Chondrocyte (in vitro differentiated cells): ENCODE results near the gene KREMEN1. TPM values are rescaled to one million over a fixed set of nuclear protein-coding genes. Genes with fewer than 3 reads are reported as not detected.

Experiments
- DNase-seq: peaks from one replicate; pipeline ENCODE4 v3.0.0; 2021; ENCODE audit warnings: mixed read lengths, low spot score
- H3K27ac Mint-ChIP-seq: one replicate; pipeline ENCODE4 v1.8.0; 2021; ENCODE audit warnings: mild to moderate bottlenecking, moderate library complexity, mixed read lengths; ENCODE audit not compliant: unreplicated experiment
- H3K27me3 Mint-ChIP-seq: 2 replicates; pipeline ENCODE4 v1.8.0; 2021; ENCODE audit warnings: low read depth, mixed read lengths
- H3K36me3 Mint-ChIP-seq: 2 replicates; pipeline ENCODE4 v1.8.0; 2021; ENCODE audit warnings: low read depth, mixed read lengths
- H3K4me1 Mint-ChIP-seq: 2 replicates; pipeline ENCODE4 v1.8.0; 2021; ENCODE audit warnings: low read depth, mild to moderate bottlenecking, mixed read lengths
- H3K4me3 Mint-ChIP-seq: one replicate; pipeline ENCODE4 v1.8.0; 2021; ENCODE audit warnings: mild to moderate bottlenecking, moderate library complexity, mixed read lengths; ENCODE audit not compliant: unreplicated experiment
- H3K9me3 Mint-ChIP-seq: 2 replicates; pipeline ENCODE4 v1.8.0; 2021; ENCODE audit warnings: low read depth, mixed read lengths
- total RNA-seq: library from RNA; stranded (reverse); gene quantifications from 3 replicates; pipeline ENCODE4 v1.2.1, GENCODE V29; 2021
- TF ChIP-seq, protein P1 (sequence below): fragments of 200-600 bp; sonication (generic); IDR thresholded peaks from 2 replicates; pipeline ENCODE4 v1.5.0; 2021; ENCODE audit warnings: antibody characterized with exemption, mild to moderate bottlenecking, moderate library complexity

The KREMEN1 gene
- total RNA-seq, 1 donor from 2014 or later: 7.3 TPM

DNA sequence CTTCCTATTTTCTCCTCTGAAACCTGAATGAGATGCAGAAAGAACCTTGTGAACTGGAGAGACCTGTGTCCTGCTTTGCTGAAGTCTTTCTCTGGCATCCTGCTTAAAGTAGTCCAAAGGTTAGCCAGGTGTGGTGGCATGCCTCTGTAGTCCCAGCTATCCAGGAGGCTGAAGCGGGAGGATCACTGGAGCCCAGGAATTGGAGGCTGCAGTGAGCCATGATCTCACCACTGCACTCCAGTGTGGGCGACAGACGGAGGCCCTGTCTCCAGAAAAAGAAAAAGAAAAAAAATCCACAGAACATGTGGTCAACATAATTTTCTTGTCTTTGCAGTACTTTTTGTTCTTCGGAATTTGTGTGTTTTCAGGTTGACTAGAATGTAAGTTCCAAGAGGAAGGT is 2.3 kb upstream of the KREMEN1 start:
- Mint-ChIP-seq H3K4me3 (peak overlapping the region; percentile 61), H3K27ac (no peak overlapping the region), H3K36me3 (no peaks in the 10 kb centered on the region), H3K9me3 (no peaks in the 10 kb centered on the region), H3K27me3 (peaks cover 10% of the 10 kb centered on the region), H3K4me1 (peaks cover 15% of the 10 kb centered on the region)
- DNase-seq: no peak
- TF ChIP-seq, protein P1, sequence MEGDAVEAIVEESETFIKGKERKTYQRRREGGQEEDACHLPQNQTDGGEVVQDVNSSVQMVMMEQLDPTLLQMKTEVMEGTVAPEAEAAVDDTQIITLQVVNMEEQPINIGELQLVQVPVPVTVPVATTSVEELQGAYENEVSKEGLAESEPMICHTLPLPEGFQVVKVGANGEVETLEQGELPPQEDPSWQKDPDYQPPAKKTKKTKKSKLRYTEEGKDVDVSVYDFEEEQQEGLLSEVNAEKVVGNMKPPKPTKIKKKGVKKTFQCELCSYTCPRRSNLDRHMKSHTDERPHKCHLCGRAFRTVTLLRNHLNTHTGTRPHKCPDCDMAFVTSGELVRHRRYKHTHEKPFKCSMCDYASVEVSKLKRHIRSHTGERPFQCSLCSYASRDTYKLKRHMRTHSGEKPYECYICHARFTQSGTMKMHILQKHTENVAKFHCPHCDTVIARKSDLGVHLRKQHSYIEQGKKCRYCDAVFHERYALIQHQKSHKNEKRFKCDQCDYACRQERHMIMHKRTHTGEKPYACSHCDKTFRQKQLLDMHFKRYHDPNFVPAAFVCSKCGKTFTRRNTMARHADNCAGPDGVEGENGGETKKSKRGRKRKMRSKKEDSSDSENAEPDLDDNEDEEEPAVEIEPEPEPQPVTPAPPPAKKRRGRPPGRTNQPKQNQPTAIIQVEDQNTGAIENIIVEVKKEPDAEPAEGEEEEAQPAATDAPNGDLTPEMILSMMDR: no peak

DNA sequence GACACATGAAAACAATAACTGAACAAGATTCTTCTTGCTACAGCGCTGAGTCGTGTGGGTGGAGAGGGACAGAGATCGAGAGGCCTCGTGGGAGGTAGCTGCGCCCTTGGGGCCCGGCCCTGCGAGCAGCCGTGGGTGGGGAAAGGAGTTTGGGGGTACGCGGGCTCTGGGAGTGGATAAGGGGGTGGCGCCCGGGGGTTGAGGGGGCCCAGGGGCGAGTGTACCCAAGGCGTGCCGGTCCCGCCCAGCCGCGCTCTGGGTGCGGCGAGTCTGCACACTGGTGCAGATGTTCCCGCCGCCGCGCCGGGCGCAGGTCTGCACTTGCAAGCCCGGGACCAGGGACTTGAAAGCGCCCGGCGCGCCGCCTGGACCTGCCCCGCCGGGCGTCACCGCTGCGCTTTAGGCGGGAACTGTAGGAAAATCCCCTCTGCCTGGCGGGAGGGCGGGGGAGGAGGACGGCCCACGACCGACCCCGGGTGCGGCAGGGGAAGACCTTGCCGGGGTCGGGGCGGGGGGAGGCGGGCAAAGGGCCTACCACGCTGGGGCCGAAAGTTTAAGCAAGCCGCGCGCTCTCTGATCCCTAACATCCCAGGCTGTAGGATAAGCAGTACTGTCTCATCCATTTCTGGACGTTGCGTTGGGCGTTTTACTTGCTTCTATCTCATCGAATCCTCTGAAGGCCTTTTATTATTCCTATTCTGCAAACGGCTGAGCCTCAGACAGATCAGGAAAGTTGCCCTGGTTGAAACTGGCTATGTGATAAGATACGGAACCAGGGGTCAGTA is 1.4 kb upstream of the KREMEN1 start:
- peaks cover 10% of the 10 kb centered on the region for H3K27me3 Mint-ChIP-seq
- H3K4me3 Mint-ChIP-seq: peak overlapping the region; percentile 69
- no peak overlapping the region for H3K27ac Mint-ChIP-seq
- peaks cover 15% of the 10 kb centered on the region for H3K4me1 Mint-ChIP-seq
- TF ChIP-seq, protein P1: no peak
- H3K9me3 Mint-ChIP-seq: no peaks in the 10 kb centered on the region
- no peak for DNase-seq
- H3K36me3 Mint-ChIP-seq: no peaks in the 10 kb centered on the region

DNA sequence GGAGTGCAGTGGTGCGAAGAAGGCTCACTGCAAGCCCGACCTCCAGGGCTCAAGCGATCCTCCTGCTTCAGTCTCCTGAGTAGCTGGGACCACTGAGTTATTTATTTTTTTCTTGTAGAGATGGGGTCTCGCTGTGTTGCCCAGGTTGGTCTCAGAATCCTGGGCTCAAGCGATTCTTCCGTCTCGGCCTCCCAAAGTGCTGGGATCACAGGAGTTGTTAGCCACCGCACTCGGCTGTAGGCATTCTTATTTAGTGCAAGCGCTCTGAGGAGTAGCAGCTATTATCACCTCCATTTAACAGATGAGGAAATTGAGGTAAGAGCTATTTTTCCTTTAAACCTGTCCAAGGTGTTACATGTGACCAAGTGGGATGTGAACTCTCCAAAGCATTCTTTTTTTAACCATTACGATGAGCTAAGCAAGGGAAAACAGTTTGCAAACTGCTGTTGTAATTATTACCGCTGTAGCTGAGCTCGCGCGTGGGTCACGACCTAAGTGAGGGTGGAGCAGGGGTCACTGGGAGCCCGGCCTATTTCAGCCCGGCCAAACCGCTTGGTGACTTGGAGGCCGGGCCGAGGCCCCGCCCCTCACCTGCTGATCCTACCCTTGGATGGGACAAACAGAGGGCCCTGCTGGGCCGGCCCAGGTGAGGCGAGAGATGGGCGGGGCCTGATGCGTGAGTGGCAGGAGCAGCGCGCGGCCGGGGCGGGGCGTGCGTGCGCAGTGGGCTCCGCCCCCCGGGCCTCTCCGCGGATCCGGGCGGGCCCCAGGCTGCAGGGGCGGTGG is 449 bp upstream of the KREMEN1 start:
- Mint-ChIP-seq H3K9me3 (no peaks in the 10 kb centered on the region), H3K27me3 (peaks cover 9% of the 10 kb centered on the region), H3K36me3 (no peaks in the 10 kb centered on the region), H3K4me1 (peaks cover 15% of the 10 kb centered on the region), H3K4me3 (peak overlapping the region; percentile 69), H3K27ac (no peak overlapping the region)
- DNase-seq: peak; percentile 93
- TF ChIP-seq, protein P1: no peak

DNA sequence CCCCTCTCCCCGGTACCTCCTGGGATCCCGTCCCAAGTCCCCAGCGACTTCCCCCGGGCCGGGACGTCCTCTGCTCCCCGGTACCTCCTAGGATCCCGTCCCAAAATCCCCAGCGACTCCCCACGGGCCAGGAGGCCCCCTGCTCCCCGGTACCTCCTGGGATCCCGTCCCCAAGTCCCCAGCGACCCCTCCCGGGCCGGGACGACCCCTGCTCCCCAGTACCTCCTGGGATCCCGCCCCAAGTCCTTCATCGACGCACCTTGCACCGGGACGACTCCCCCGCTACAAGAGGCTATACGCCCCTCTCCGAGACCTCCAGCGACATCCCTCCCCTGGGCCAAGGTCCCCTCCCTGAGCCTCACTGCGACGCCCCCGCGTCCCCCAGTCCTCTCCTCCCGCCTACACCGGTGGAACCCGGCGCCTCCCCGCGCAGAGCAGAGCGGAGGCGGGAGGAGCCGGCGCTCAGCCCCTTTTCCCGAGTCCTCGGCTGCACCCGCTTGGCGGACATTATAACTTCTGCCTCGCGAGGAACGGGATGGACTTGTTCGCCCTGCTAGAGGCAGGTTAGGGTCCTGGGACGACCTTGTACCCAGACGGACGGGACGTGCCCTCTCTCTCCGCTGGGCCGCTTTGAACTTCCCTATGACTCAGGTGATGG is 912 bp downstream of the KREMEN1 start:
- DNase-seq: no peak
- no peak overlapping the region for H3K27ac Mint-ChIP-seq
- H3K36me3 Mint-ChIP-seq: no peaks in the 10 kb centered on the region
- peak overlapping the region; percentile 65 for H3K4me3 Mint-ChIP-seq
- TF ChIP-seq, protein P1: no peak
- H3K4me1 Mint-ChIP-seq: peaks cover 15% of the 10 kb centered on the region
- peaks cover 9% of the 10 kb centered on the region for H3K27me3 Mint-ChIP-seq
- no peaks in the 10 kb centered on the region for H3K9me3 Mint-ChIP-seq

DNA sequence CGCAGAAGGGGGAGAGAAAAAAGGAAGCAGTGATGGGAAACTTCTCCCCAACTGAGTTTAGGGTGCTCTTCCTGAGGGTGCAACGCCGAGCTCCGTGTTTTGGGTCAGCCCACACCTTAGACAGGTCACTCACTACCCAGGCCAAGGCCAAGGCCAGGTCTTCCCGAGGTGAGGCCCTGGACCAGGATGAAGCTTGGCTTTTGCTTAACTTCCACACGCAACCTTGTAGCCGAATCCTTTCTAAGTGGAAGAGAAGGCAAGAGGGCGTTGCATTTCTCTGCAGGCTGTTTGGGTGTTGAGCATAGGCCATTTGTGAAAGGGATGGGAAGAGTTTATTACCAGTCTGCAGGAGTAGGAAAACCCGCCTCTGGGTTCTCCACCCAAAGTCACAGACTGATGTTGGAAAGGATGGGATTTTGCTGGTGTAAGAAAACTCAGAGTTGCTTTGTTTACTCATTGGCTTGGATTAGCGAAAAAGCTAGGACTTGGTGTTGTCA is 1.5 kb downstream of the KREMEN1 start:
- TF ChIP-seq, protein P1: no peak
- Mint-ChIP-seq H3K36me3 (no peaks in the 10 kb centered on the region), H3K27me3 (peaks cover 7% of the 10 kb centered on the region), H3K4me1 (peaks cover 15% of the 10 kb centered on the region), H3K9me3 (no peaks in the 10 kb centered on the region), H3K27ac (no peak overlapping the region), H3K4me3 (peak overlapping the region; percentile 65)
- no peak for DNase-seq
